Loucy (cell line): Measurements from ENCODE around the gene CASZ1.

Experiments used
- EZH2phosphoT487 ChIP-seq: fragments of 200-600 bp; IDR thresholded peaks from 2 replicates; pipeline ENCODE4 v1.6.1; 2018; ENCODE audit warnings: antibody characterized with exemption, mild to moderate bottlenecking, moderate library complexity, borderline replicate concordance
- TF ChIP-seq, protein P1 (sequence below): fragments of 200-600 bp; sonication (generic); conservative IDR thresholded peaks from 2 replicates; pipeline ENCODE4 v1.5.1; 2014; ENCODE audit warnings: mild to moderate bottlenecking, antibody characterized with exemption, low read length

- TF ChIP-seq, protein P1, sequence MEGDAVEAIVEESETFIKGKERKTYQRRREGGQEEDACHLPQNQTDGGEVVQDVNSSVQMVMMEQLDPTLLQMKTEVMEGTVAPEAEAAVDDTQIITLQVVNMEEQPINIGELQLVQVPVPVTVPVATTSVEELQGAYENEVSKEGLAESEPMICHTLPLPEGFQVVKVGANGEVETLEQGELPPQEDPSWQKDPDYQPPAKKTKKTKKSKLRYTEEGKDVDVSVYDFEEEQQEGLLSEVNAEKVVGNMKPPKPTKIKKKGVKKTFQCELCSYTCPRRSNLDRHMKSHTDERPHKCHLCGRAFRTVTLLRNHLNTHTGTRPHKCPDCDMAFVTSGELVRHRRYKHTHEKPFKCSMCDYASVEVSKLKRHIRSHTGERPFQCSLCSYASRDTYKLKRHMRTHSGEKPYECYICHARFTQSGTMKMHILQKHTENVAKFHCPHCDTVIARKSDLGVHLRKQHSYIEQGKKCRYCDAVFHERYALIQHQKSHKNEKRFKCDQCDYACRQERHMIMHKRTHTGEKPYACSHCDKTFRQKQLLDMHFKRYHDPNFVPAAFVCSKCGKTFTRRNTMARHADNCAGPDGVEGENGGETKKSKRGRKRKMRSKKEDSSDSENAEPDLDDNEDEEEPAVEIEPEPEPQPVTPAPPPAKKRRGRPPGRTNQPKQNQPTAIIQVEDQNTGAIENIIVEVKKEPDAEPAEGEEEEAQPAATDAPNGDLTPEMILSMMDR: no peak
- TF ChIP-seq EZH2phosphoT487: no peak
Measured at GRCh38 chr1:10779201-10779600, 17.2 kb downstream of the CASZ1 start.
